ENCODE results near the gene PGPEP1.

Gene PGPEP1

GRCh38 chr19:18418483-18419194 is 78.2 kb downstream of the PGPEP1 start:
- DNase-seq (ENCODE audit: low spot score), result no peak

GRCh38 chr19:18419195-18419698 is 78.8 kb downstream of the PGPEP1 start, which contains the start of gene SSBP4:
Gene SSBP4, plus strand, starts transcription at chr19:18419398. Its CDS starts 251 bp downstream, at chr19:18419649.
- DNase-seq (ENCODE audit: low spot score), result peak; percentile 94

Data from hepatic stellate cell (primary cell).